Measurements from ENCODE around the gene JAGN1. TPM values are rescaled to one million over a fixed set of nuclear protein-coding genes. Genes with fewer than 3 reads are reported as not detected.
"Not testable (repeated sequence)": the region's sequence is repeated elsewhere in the genome, so short reads cannot be mapped to it uniquely, and the experiment has no call there.

JAGN1 gene
- total and polyA plus RNA-seq, 5 donors, result 20.3 to 26.0 (median 20.5) TPM

DNA sequence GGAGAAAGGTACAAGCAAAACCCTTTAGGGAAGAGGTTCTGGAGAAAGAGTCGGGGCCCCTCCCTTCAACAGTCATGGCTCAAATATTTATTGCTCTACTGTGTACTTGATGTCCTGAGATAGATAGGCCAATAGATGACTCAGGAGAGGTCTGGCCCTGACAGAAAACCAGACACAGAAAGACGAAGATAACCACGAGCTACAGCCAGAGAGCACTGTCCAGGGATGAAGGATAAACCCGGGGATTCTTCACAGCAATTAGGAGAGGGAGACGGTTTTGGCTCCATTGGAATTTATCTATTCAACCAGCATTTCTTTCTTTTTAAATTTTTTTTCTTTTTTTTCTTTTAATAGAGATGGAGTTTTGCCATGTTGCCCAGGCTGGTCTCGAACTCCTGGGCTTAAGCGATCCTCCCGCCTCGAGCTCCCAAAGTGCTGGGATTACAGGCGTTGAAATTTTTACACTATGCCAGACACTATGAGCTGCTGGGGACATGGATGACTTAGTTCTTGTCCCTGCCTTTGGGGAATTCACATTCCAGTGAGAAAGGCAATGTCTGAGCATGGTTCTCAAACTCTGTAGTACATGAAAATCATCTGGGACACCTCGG, 5.8 kb upstream of the JAGN1 start:
- no peaks in the 10 kb centered on the region for H3K4me1 ChIP-seq (ENCODE audit: control insufficient read depth, insufficient read depth, low read length)
- no peak overlapping the region for H3K4me3 ChIP-seq (ENCODE audit: low read length)
- WGBS, result 71% methylated on average over 11 of the region's 11 CpGs
- DNase-seq (no peak), ATAC-seq (peak in 1 of 2 donors; percentile 43)
- no peaks in the 10 kb centered on the region for H3K27me3 ChIP-seq (ENCODE audit: control insufficient read depth, insufficient read depth)
- no peak overlapping the region for H3K27ac ChIP-seq (ENCODE audit: low read length)
- intact Hi-C loops (cut with DNase I), result no loop called here
- H3K9me3 ChIP-seq (ENCODE audit: control insufficient read depth, low read length), result no peaks in the 10 kb centered on the region

DNA sequence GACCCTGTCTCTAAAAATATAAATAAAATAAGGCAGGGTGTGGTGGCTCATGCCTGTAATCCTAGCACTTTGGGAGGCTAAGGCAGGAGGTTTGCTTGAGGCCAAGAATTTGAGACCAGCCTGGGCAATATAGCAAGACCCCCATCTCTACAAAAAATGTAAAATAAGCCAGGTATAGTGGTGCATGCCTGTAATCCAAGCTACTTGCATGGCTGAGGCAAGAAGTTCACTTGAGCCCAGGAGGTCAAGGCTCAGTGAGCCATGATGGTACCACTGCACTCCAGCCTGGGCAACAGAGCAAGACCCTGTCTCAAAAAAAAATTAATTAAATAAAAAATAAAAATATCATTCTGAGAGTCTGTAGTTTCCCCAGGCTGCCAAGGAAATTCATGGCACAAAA, 4.1 kb upstream of the JAGN1 start:
- ATAC-seq (no peak), DNase-seq (no peak)
- Histone ChIP-seq H3K4me3 (ENCODE audit: low read length) (no peak overlapping the region), H3K27me3 (ENCODE audit: control insufficient read depth, insufficient read depth) (no peaks in the 10 kb centered on the region), H3K27ac (ENCODE audit: low read length) (no peak overlapping the region), H3K4me1 (ENCODE audit: control insufficient read depth, insufficient read depth, low read length) (no peaks in the 10 kb centered on the region), H3K9me3 (ENCODE audit: control insufficient read depth, low read length) (no peaks in the 10 kb centered on the region)
- intact Hi-C loops (cut with DNase I), result no loop called here

DNA sequence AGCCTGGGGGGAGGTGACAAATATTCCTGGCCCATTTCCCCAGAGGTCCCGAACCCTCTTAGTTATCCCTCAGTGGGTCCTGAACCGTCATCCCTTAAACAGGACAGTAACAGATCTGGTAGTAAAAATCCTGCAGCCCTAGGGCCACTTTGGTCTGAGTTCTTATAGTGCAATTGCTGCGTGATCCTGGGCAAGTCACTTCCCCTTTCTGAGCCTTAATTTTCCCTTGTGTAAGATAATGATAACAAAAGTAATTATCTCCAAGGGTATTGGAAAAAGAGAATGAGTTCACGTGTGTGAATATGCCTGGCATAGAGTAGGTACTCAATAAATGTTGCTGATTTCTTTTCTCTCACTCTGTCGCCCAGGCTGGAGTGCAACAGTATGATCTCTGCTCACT, 2.9 kb upstream of the JAGN1 start:
- intact Hi-C loops (cut with DNase I), result no loop called here
- H3K9me3 ChIP-seq (ENCODE audit: control insufficient read depth, low read length), result no peaks in the 10 kb centered on the region
- no peak overlapping the region for H3K4me3 ChIP-seq (ENCODE audit: low read length)
- no peak overlapping the region for H3K27ac ChIP-seq (ENCODE audit: low read length)
- ATAC-seq (no peak), DNase-seq (no peak)
- H3K27me3 ChIP-seq (ENCODE audit: control insufficient read depth, insufficient read depth), result no peaks in the 10 kb centered on the region
- H3K4me1 ChIP-seq (ENCODE audit: control insufficient read depth, insufficient read depth, low read length), result peaks cover 2% of the 10 kb centered on the region
- WGBS, result 80% methylated on average over 5 of the region's 5 CpGs

DNA sequence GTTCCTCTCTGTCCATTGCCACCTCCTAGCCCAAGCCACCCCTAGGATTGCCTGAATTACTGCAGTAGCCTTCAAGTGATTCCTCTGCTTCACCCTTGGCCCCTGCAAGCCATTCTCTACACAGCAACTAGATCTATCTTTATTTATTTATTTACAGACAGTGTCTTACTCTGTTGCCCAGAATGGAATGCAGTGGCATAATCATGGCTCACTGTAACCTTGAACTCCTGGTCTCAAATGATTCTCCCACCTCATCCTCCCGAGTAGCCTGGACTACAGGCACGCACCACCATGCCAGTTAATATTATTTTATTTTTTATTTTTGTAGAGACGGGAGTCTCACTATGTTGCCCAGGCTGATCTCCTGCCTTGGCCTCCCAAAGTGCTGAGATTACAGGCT, 1.9 kb upstream of the JAGN1 start:
- intact Hi-C loops (cut with DNase I), result no loop called here
- 86% methylated on average over 3 of the region's 3 CpGs for WGBS
- DNase-seq (no peak), ATAC-seq (no peak)
- no peaks in the 10 kb centered on the region for H3K27me3 ChIP-seq (ENCODE audit: control insufficient read depth, insufficient read depth)
- no peak overlapping the region for H3K27ac ChIP-seq (ENCODE audit: low read length)
- H3K4me3 ChIP-seq (ENCODE audit: low read length), result no peak overlapping the region
- no peaks in the 10 kb centered on the region for H3K9me3 ChIP-seq (ENCODE audit: control insufficient read depth, low read length)
- peaks cover 2% of the 10 kb centered on the region for H3K4me1 ChIP-seq (ENCODE audit: control insufficient read depth, insufficient read depth, low read length)

DNA sequence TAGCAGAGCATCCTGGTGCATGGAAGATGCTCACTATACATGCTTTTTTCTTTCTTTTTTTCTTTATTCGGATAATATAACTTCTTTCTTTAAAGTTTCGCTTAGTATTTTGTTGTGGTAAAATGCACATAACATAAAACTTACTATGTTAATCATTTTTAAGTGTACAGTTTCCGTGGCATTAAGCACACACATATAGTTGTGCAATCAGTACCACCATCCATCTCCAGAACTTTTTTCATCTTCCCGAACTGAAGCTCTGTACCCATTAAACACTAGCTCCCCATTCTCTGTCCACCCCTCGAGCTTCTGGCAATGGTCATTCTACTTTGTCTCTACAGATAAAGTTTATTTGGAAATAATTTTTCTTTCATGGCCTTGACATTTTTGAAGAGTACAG, 1.0 kb upstream of the JAGN1 start:
- no peaks in the 10 kb centered on the region for H3K9me3 ChIP-seq (ENCODE audit: control insufficient read depth, low read length)
- ATAC-seq, result no peak
- H3K4me3 ChIP-seq (ENCODE audit: low read length), result no peak overlapping the region
- peaks cover 2% of the 10 kb centered on the region for H3K4me1 ChIP-seq (ENCODE audit: control insufficient read depth, insufficient read depth, low read length)
- no peak for DNase-seq
- no peak overlapping the region for H3K27ac ChIP-seq (ENCODE audit: low read length)
- no peaks in the 10 kb centered on the region for H3K27me3 ChIP-seq (ENCODE audit: control insufficient read depth, insufficient read depth)
- intact Hi-C loops (cut with DNase I), result no loop called here
- 76% methylated on average over 5 of the region's 5 CpGs for WGBS

DNA sequence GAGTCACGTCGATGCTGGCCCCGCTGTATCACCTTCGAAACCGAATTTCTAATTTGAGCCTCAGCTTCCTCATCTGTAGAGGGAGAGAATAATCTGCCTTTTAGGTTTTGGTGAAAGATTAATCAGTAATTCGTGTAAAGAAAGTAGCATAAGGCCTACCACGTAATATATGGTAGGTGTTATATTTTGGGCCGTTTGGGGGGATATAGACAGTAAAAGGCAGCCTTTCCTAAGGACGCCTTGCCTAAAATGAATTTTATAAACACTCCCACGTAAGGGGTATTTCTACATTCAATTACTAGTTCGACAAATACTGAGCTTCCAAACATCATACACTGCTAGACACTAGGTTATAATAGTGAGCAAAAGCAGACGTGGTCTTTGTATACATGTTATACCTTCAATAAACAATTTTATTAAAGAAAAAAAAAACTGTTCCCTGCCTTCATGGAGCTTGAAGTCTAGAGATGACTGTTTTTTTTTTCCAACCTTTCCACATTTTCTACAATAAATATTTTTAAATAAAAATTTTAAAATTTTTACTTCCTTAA, 737 bp downstream of the JAGN1 start:
- 10% methylated on average over 12 of the region's 12 CpGs for WGBS
- Histone ChIP-seq H3K27ac (ENCODE audit: low read length) (peak overlapping the region; percentile 89), H3K27me3 (ENCODE audit: control insufficient read depth, insufficient read depth) (no peaks in the 10 kb centered on the region), H3K4me1 (ENCODE audit: control insufficient read depth, insufficient read depth, low read length) (peaks cover 2% of the 10 kb centered on the region), H3K4me3 (ENCODE audit: low read length) (peak overlapping the region; percentile 83), H3K9me3 (ENCODE audit: control insufficient read depth, low read length) (no peaks in the 10 kb centered on the region)
- ATAC-seq, result no peak
- DNase-seq, result no peak
- intact Hi-C loops (cut with DNase I), result no loop called here

DNA sequence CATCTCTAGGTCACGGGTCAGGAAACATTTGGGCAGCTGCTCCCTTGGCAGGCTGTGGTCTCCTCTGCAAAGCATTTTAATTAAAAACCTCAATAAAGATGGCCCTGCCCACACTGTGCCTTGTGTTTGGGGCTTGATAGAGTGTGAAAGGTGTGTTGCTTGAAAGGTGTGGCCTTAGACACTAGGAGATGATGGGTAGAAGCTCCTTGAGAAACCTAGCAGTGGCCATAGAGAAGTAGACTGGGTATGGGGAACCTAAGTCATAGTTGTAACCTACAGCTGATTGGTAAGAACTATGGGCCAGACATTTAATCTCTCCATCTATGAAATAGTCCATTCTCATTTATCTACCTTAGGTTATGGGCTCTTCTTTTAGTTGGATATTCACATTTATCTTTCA, 3.3 kb downstream of the JAGN1 start:
- intact Hi-C loops (cut with DNase I), result no loop called here
- 84% methylated on average over 1 of the region's 1 CpG for WGBS
- H3K27me3 ChIP-seq (ENCODE audit: control insufficient read depth, insufficient read depth), result no peaks in the 10 kb centered on the region
- peaks cover 4% of the 10 kb centered on the region for H3K4me1 ChIP-seq (ENCODE audit: control insufficient read depth, insufficient read depth, low read length)
- ATAC-seq (no peak), DNase-seq (no peak)
- H3K27ac ChIP-seq (ENCODE audit: low read length), result no peak overlapping the region
- no peaks in the 10 kb centered on the region for H3K9me3 ChIP-seq (ENCODE audit: control insufficient read depth, low read length)
- no peak overlapping the region for H3K4me3 ChIP-seq (ENCODE audit: low read length)

DNA sequence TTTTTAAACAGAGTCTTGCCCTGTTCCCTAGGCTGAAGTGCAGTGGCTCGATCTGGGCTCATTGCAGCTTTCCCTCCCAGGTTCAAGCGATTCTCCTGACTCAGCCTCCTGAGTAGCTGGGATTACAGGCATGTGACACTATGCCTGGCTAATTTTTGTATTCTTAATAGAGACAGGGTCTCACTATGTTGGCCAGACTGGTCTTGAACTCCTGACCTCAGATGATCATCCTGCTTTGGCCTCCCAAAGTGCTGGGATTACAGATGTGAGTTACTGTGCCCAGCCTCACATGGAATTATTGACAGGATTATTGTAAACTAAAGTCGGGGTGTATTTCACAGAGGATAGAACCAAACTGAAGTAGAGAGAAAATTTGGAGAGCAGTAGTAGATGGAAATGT, 5.3 kb downstream of the JAGN1 start:
- ATAC-seq; H3K27ac ChIP-seq (ENCODE audit: low read length); H3K4me1 ChIP-seq (ENCODE audit: control insufficient read depth, insufficient read depth, low read length); DNase-seq; H3K27me3 ChIP-seq (ENCODE audit: control insufficient read depth, insufficient read depth); H3K4me3 ChIP-seq (ENCODE audit: low read length); intact Hi-C loops (cut with DNase I); H3K9me3 ChIP-seq (ENCODE audit: control insufficient read depth, low read length): not testable (repeated sequence)
- WGBS, result 93% methylated on average over 3 of the region's 3 CpGs

DNA sequence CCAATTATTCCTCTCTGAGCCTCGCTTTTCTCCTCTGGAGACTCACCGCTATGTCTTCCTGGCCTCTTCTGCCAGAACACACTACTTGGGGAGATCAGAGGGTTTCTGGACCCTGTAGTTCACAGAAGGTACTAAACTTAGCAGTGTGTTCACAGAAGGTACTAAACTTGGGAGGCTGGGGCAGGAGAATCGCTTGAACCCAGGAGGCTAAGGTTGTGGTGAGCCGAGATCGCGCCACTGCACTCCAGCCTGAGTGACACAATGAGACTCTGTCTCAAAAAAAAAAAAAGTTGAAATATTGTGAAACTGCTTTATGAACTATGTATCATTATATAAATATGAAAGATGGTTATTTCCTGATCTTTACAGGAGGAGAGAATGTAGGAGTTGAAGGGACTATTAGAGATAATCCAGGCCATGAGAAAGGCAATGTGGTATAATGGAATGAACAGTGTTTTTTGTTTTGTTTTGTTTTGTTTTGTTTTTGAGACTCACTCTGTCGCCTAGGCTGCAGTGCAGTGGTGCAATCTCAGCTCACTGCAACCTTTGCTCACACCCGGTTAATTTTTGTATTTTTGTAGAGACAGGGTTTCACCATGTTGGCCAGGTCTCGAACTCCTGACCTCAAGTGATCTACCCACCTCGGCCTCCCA, 6.5 kb downstream of the JAGN1 start:
- H3K4me3 ChIP-seq (ENCODE audit: low read length); intact Hi-C loops (cut with DNase I); H3K9me3 ChIP-seq (ENCODE audit: control insufficient read depth, low read length); ATAC-seq; DNase-seq; H3K27me3 ChIP-seq (ENCODE audit: control insufficient read depth, insufficient read depth); H3K27ac ChIP-seq (ENCODE audit: low read length); H3K4me1 ChIP-seq (ENCODE audit: control insufficient read depth, insufficient read depth, low read length): not testable (repeated sequence)
- WGBS, result 90% methylated on average over 10 of the region's 10 CpGs

DNA sequence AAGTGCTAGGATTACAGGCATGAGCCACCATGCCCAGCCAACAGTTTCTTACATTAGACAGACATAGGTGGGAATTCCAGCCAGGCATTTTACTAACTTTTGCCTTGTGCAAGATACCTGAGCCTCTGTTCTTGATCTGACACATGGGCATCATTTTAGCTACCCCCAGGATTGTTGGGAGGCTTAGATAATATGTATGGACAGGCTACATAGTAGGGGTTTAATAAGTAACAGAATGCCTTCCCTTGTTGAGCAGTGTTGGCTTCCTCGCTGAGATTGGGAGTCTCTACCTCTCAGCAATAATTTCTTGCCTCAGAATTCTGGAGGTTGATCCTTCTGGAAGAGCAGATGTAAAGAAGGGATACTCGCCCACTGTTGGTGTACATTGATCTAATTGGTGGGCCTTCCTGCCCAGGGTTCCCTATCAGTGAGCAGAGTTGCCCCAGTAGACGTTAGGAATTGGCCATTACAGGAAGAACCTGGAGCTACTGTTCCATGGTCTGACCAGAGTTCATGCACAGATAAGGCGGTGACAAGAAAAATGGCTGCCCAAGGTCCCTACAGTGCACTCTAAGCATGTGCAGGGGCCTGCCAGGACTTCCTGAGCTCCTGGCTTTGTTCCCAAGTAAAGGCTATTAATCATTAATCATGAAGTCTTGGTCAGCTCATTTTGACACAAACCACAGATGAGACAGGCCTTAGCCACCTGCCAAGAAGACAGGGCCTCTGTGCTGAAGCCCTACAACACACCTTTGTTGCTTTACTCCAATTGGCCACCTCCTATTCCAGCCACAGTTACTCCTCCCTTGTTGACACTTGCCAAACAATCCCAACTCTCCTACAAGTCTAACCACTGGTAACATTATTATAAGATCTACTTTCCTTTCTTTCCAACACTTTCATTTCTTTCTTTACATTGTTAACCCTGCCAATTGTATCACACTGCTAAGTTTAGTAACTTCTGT, 7.3 kb downstream of the JAGN1 start:
- H3K4me3 ChIP-seq (ENCODE audit: low read length), result no peak overlapping the region
- WGBS, result 52% methylated on average over 4 of the region's 4 CpGs
- intact Hi-C loops (cut with DNase I), result no loop called here
- H3K9me3 ChIP-seq (ENCODE audit: control insufficient read depth, low read length), result no peaks in the 10 kb centered on the region
- ATAC-seq (peak; percentile 47 to 49), DNase-seq (no peak)
- no peaks in the 10 kb centered on the region for H3K27me3 ChIP-seq (ENCODE audit: control insufficient read depth, insufficient read depth)
- H3K4me1 ChIP-seq (ENCODE audit: control insufficient read depth, insufficient read depth, low read length), result peaks cover 3% of the 10 kb centered on the region
- no peak overlapping the region for H3K27ac ChIP-seq (ENCODE audit: low read length)
